ENCODE measurements around the gene ABT1.
A peak's percentile ranks its signal among the peaks of the same experiment; 100 is the strongest.

ABT1 gene

GRCh38 chr6:26609463-26609862, 12.7 kb downstream of the ABT1 start:
- H3K9me3 ChIP-seq (ENCODE audit: control insufficient read depth, low read length): no peaks in the 10 kb centered on the region
- H2AFZ ChIP-seq: no peak overlapping the region
- H3K36me3 ChIP-seq (ENCODE audit: control insufficient read depth, insufficient read depth, low read length): no peaks in the 10 kb centered on the region
- no peaks in the 10 kb centered on the region for H3K79me2 ChIP-seq
- no peak overlapping the region for H3K4me3 ChIP-seq (ENCODE audit: low read depth, low read length)
- no peak overlapping the region for H3K27ac ChIP-seq
- no peak for TF ChIP-seq CTCF (IDR thresholded peaks at IDR 0.05)
- no peak overlapping the region for H3K9ac ChIP-seq
- no peak overlapping the region for H3K4me2 ChIP-seq (ENCODE audit: low read length)
- H3K4me1 ChIP-seq: no peaks in the 10 kb centered on the region
- H3K27me3 ChIP-seq (ENCODE audit: control insufficient read depth, insufficient read depth, low read length): no peaks in the 10 kb centered on the region

DNA sequence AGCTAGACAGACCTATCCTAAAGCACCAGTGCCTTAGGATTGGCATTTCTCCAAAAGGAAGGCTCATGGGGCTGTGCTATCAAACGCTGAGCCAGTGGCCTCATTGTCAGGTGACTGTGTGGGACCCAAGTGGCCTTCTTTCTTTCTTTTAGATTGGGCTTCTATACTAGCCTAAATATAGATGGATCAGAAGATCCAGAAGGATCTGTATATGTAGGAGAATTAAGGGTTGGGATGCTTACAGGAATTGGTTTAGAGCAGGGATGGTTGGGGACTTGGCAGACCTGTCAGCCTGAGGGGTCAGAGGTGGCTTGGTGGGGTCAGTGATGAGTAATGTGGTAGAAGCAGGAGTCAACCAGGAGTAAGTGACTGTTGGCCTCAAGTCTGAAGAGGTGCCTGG, 14.8 kb downstream of the ABT1 start:
- no peaks in the 10 kb centered on the region for H3K36me3 ChIP-seq (ENCODE audit: control insufficient read depth, insufficient read depth, low read length)

GRCh38 chr6:26613201-26613600, 16.4 kb downstream of the ABT1 start:
- H3K27me3 ChIP-seq (ENCODE audit: control insufficient read depth, insufficient read depth, low read length): no peaks in the 10 kb centered on the region
- no peak overlapping the region for H3K4me3 ChIP-seq (ENCODE audit: low read depth, low read length)
- no peaks in the 10 kb centered on the region for H3K4me1 ChIP-seq
- H3K27ac ChIP-seq: no peak overlapping the region
- no peaks in the 10 kb centered on the region for H3K79me2 ChIP-seq
- TF ChIP-seq CTCF (IDR thresholded peaks at IDR 0.05): no peak
- no peak overlapping the region for H3K9ac ChIP-seq
- H3K9me3 ChIP-seq (ENCODE audit: control insufficient read depth, low read length): no peaks in the 10 kb centered on the region
- H3K4me2 ChIP-seq (ENCODE audit: low read length): no peak overlapping the region
- no peaks in the 10 kb centered on the region for H3K36me3 ChIP-seq (ENCODE audit: control insufficient read depth, insufficient read depth, low read length)
- peak overlapping the region; percentile 54 for H2AFZ ChIP-seq

More for the DNA sequence above, 14.8 kb downstream of the ABT1 start:
- no peak overlapping the region for H3K4me3 ChIP-seq (ENCODE audit: low read depth, low read length)
- no peak overlapping the region for H3K4me2 ChIP-seq (ENCODE audit: low read length)
- no peak overlapping the region for H3K27ac ChIP-seq
- no peak for TF ChIP-seq CTCF (IDR thresholded peaks at IDR 0.05)
- H3K27me3 ChIP-seq (ENCODE audit: control insufficient read depth, insufficient read depth, low read length): no peaks in the 10 kb centered on the region
- no peaks in the 10 kb centered on the region for H3K79me2 ChIP-seq
- H3K4me1 ChIP-seq: no peaks in the 10 kb centered on the region
- H3K9me3 ChIP-seq (ENCODE audit: control insufficient read depth, low read length): no peaks in the 10 kb centered on the region
- H2AFZ ChIP-seq: no peak overlapping the region
- H3K9ac ChIP-seq: no peak overlapping the region

DNA sequence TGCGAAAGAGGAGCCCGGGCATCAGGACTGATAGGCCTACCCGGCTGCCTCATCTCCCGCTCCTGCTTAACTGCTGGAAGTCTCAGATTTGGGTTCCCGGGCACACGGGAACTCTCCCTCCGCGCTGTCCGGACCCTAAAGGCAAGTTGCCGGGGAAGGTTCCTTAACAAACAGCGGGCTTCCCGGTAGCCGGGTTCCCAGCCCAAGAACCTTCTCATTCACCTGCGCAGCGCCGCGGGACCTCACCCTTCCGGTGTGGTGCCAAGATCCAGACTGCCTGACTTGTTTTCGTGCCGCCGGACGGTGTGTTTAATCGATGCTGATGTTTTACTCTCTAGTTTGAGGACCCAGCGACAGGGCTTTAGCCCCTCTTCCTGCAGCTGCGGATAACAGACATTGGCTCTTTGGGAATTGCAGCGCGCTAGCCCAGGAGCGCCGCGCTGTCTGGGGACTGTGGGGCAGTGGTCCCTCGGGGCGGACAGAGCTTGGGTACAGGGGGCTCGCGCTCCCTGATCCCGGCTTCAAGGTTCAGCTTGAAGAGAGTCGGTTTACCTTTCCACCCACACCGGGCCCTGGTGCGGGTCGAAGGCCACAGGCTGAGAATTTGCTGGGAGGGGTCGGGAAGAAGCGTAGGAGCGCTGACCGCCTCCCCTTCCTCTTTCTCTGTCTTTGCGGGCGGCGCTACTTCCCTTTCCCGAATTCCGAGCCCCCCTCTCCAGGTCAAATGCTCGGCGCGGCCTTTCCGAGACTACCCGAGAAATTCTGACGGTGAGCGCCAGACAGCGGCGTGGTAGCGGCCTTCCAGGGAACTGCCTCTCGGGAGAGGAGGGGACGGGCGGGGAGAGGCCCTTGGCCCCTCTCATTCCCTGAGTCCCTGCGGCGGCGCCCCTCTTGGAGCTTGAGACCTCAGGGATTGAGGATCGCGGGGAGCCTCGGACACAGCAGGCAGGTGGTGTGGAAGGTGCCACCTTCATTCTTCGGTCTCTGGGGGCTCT, 17.2 kb downstream of the ABT1 start:
- Histone ChIP-seq H3K9ac (no peak overlapping the region), H3K79me2 (no peaks in the 10 kb centered on the region), H3K9me3 (ENCODE audit: control insufficient read depth, low read length) (no peaks in the 10 kb centered on the region), H3K4me3 (ENCODE audit: low read depth, low read length) (no peak overlapping the region), H3K4me2 (ENCODE audit: low read length) (peak overlapping the region; percentile 13), H3K27me3 (ENCODE audit: control insufficient read depth, insufficient read depth, low read length) (no peaks in the 10 kb centered on the region), H3K36me3 (ENCODE audit: control insufficient read depth, insufficient read depth, low read length) (no peaks in the 10 kb centered on the region), H2AFZ (peak overlapping the region; percentile 54), H3K27ac (no peak overlapping the region), H3K4me1 (no peaks in the 10 kb centered on the region)
- TF ChIP-seq CTCF (IDR thresholded peaks at IDR 0.05): no peak
